ENCODE results near the gene PYGM. TPM values are rescaled to one million over a fixed set of nuclear protein-coding genes. Genes with fewer than 3 reads are reported as not detected.

Gene PYGM
- total and polyA plus RNA-seq, 2 of the 13 experiments (the other 11 are each of a cell fraction or from before 2014, with no cell fraction given), result 0.11 to 0.12 TPM

- TF ChIP-seq RERE (CRISPR knock-in tag; IDR thresholded peaks at IDR 0.05; ENCODE audit: low read depth), result no peak
- 0 out of 2 replicates have a peak, but pooled peaks have one; percentile 30 for TF ChIP-seq TIGD3 (CRISPR knock-in tag; IDR thresholded peaks at IDR 0.05; ENCODE audit: borderline replicate concordance)
- peak; percentile 16 for TF ChIP-seq SKI (IDR thresholded peaks at IDR 0.05; ENCODE audit: partially characterized antibody)
- TF ChIP-seq ERF (CRISPR knock-in tag; IDR thresholded peaks at IDR 0.05), result 0 out of 2 replicates have a peak, but pooled peaks have one; percentile 48
- TF ChIP-seq ZNF580 (CRISPR knock-in tag; IDR thresholded peaks at IDR 0.05; ENCODE audit: borderline replicate concordance, low read depth), result peak; percentile 44; the same call in 1 of the 2 replicates
- TF ChIP-seq CENPBD1 (CRISPR knock-in tag; IDR thresholded peaks at IDR 0.05; ENCODE audit: borderline replicate concordance, low read depth), result no peak
- peak; percentile 45; the same call in 1 of the 2 replicates for TF ChIP-seq ZNF777 (CRISPR knock-in tag; IDR thresholded peaks at IDR 0.05)
- TF ChIP-seq UBTF (CRISPR knock-in tag; IDR thresholded peaks at IDR 0.05), result peak; percentile 54; the same call in 1 of the 2 replicates
- TF ChIP-seq ZNF512B (CRISPR knock-in tag; IDR thresholded peaks at IDR 0.05; ENCODE audit: borderline replicate concordance), result no peak
- 0 out of 2 replicates have a peak, but pooled peaks have one; percentile 32 for TF ChIP-seq ELF3 (CRISPR knock-in tag; IDR thresholded peaks at IDR 0.05)
- 0 out of 2 replicates have a peak, but pooled peaks have one; percentile 28 for TF ChIP-seq SP5 (CRISPR knock-in tag; IDR thresholded peaks at IDR 0.05; ENCODE audit: borderline replicate concordance, low read depth)
- TF ChIP-seq SCMH1 (CRISPR knock-in tag; IDR thresholded peaks at IDR 0.05; ENCODE audit: borderline replicate concordance), result no peak
- TF ChIP-seq ZNF772 (CRISPR knock-in tag; IDR thresholded peaks at IDR 0.05), result no peak
Measured at GRCh38 chr11:64803158-64803845, 43.5 kb upstream of the PYGM start, which contains the start of gene MAP4K2 (continued).

Measured in HepG2 (cell line).